ENCODE measurements around the gene RD3L. TPM values are rescaled to one million over a fixed set of nuclear protein-coding genes. Genes with fewer than 3 reads are reported as not detected.

RD3L gene
- total and polyA plus RNA-seq, 2 of the 4 experiments (the other 2 are of a cell fraction): not detected

- CTCF ChIA-PET: interaction anchor here (1.0 kb wide), 1 partner anchor 10 kb away, joined by 3 read pairs; the partner anchor contains the start of gene RD3L
- H2BK5ac ChIP-seq (ENCODE audit: low read depth, low read length, poor library complexity, severe bottlenecking): no peak overlapping the region
- no peak overlapping the region for H4K8ac ChIP-seq (ENCODE audit: low read depth in 2 of 2, low read length in 2 of 2)
- H4K5ac ChIP-seq (ENCODE audit: low read depth, low read length): no peak overlapping the region
- H2AK9ac ChIP-seq (replicated peaks; ENCODE audit: low read depth, low read length, poor library complexity): no peak overlapping the region
- H3K56ac ChIP-seq (ENCODE audit: extremely low read depth, insufficient read depth, low read length): no peak overlapping the region
- no TSS peak for BruUV-seq (replicated peaks)
- no peak overlapping the region for H3K23ac ChIP-seq (ENCODE audit: low read depth, low read length)
- no peak overlapping the region for H3K27ac ChIP-seq (ENCODE audit: insufficient read depth, low read length)
- no peak overlapping the region for H4K91ac ChIP-seq (ENCODE audit: insufficient read depth, low read depth, low read length)
- H2BK120ac ChIP-seq (ENCODE audit: low read depth, low read length): no peak overlapping the region
- no peak overlapping the region for H2AFZ ChIP-seq (replicated peaks; ENCODE audit: low read length, poor library complexity)
- no peaks in the 10 kb centered on the region for H4K20me1 ChIP-seq (ENCODE audit: insufficient read depth, low read length)
- intact Hi-C loops (cut with micrococcal nuclease) (no loop called here), in situ Hi-C loops (cut with MboI; ENCODE audit: low sequenced_read_pairs) (no loop called here), dilution Hi-C loops (cut with HindIII; ENCODE audit: low sequenced_read_pairs, unreplicated experiment) (no loop called here)
- no peak overlapping the region for H3K4me2 ChIP-seq (ENCODE audit: low read depth, low read length)
- no peak overlapping the region for H3K14ac ChIP-seq (replicated peaks; ENCODE audit: low read depth, low read length)
- TF ChIP-seq MAZ (IDR thresholded peaks at IDR 0.05; ENCODE audit: borderline replicate concordance, low read depth, low read length): no peak
- no peak for TF ChIP-seq CEBPB (IDR thresholded peaks at IDR 0.05; ENCODE audit: low read depth, low read length)
- TF ChIP-seq SMC3 (IDR thresholded peaks at IDR 0.05; ENCODE audit: low read depth, low read length): no peak
- no peak for TF ChIP-seq RCOR1 (IDR thresholded peaks at IDR 0.05; ENCODE audit: insufficient replicate concordance, low read length)
- TF ChIP-seq CTCF (conservative IDR thresholded peaks at IDR 0.05; ENCODE audit: low read depth, low read length): no peak
- no peak for TF ChIP-seq RAD21 (IDR thresholded peaks at IDR 0.05; ENCODE audit: low read length)
- no peak for TF ChIP-seq NFE2L2 (IDR thresholded peaks at IDR 0.05; ENCODE audit: low read depth, low read length)
- no peak for TF ChIP-seq MXI1 (IDR thresholded peaks at IDR 0.05; ENCODE audit: borderline replicate concordance, low read depth, low read length)
- no peak overlapping the region for H3K4me3 ChIP-seq (ENCODE audit: insufficient read depth, low read depth, low read length)
- H2BK20ac ChIP-seq (ENCODE audit: low read depth, low read length): no peak overlapping the region
- 30% methylated on average over 2 of the region's 11 CpGs; no CpG with 5 or more reads in 1 of the 2 experiments for WGBS, 2 experiments (ENCODE audit: extremely low coverage in 2 of 2, insufficient read length in 1 of 2)
- ATAC-seq (ENCODE audit: low read depth) (no peak), DNase-seq (no peak)
- H2BK15ac ChIP-seq (ENCODE audit: low read depth, low read length): no peak overlapping the region
- no peaks in the 10 kb centered on the region for H3K9me3 ChIP-seq (ENCODE audit: control insufficient read depth, insufficient read depth, low read length)
- no peak overlapping the region for H3K4ac ChIP-seq (ENCODE audit: low read depth, low read length)
- no peak overlapping the region for H3K18ac ChIP-seq (ENCODE audit: low read depth, low read length)
- H3K9ac ChIP-seq (ENCODE audit: low read depth, low read length): no peak overlapping the region
- no peak overlapping the region for H2AK5ac ChIP-seq (ENCODE audit: low read depth, low read length)
- H3K36me3 ChIP-seq (ENCODE audit: control insufficient read depth, insufficient read depth, low read length): no peaks in the 10 kb centered on the region
- no peaks in the 10 kb centered on the region for H3K4me1 ChIP-seq (ENCODE audit: control insufficient read depth, insufficient read depth, low read length)
- no peaks in the 10 kb centered on the region for H3K79me1 ChIP-seq (ENCODE audit: low read depth in 1 of 2, low read length in 2 of 2)
- POLR2A ChIA-PET (ENCODE audit: unreplicated experiment): no interaction called here
- H3K27me3 ChIP-seq (ENCODE audit: control insufficient read depth, insufficient read depth, low read length): peaks cover 9% of the 10 kb centered on the region
- no peaks in the 10 kb centered on the region for H3K9me1 ChIP-seq (ENCODE audit: insufficient read depth, low read length)
Observed at GRCh38 chr14:103932791-103933490, 9.4 kb downstream of the RD3L start.
